GM19193 (cell line): Measurements from ENCODE around the gene PLAGL1.

Source experiments
- POLR2A ChIP-seq: IDR thresholded peaks from 4 replicates; pipeline ENCODE4 v1.6.1; 2011; ENCODE audit not compliant: insufficient read depth, insufficient read length; ENCODE audit errors: extremely low read depth

Gene PLAGL1

DNA sequence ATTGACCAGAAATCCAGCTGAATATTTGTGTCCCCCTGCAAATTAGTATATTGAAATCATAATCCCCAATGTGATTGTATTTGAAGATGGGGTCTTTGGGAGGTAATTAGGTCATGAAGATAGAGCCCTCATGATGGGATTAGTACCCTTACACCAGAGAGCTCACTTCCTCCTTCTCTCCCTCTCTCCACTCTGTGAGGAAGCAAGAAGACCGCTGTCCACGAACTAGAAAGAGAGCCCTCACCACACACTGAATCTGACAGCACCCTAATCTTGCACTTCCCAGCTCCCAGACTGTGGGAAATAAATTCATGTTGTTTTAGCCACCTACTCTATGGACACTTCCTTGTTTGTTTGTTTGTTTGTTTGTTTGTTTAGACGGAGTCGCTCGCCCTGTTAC, 11.9 kb upstream of the PLAGL1 start:
- TF ChIP-seq POLR2A = no peak

DNA sequence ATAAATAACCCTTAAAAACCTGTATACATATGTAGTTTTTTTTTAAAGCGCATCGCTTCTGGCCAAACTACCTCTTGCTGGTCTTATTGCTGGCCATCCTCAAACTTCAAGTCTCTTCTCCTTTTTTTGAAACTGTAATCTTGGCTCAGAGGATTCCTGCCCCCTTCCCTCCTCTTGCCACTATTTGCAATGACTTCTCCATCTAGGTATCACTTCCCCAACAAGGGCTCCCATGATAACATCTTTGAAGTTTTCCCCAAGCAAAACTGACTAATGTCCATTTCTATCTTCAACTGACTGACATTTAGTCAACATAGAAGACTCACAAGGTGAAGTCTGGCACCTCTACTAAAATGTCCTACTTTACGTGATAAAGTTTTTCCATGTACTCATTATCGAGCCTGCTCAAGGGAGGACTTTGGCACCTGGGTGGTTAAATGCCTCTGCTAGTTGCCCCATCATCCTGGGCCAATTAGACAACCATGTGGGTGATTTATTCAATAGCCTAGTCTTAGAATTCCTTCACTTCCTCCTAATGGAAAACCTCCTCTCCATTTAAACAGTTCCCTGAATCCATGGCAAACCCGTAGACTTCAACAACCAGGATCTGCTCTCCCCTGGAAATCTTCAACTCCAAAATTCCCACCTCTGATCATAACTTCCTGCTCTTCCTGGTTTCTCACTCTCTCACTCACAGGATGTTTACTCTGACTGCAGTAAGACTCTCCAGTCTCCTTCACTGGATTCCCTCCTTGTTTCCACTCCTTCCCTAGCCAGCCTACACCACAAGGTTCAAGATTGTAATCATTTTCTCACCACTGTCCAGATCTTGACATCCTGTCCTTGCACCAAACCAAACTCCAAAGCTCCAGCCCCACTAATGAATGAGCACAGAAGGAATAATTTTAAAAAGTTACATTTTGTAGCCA, 9.4 kb upstream of the PLAGL1 start:
- no peak for TF ChIP-seq POLR2A

DNA sequence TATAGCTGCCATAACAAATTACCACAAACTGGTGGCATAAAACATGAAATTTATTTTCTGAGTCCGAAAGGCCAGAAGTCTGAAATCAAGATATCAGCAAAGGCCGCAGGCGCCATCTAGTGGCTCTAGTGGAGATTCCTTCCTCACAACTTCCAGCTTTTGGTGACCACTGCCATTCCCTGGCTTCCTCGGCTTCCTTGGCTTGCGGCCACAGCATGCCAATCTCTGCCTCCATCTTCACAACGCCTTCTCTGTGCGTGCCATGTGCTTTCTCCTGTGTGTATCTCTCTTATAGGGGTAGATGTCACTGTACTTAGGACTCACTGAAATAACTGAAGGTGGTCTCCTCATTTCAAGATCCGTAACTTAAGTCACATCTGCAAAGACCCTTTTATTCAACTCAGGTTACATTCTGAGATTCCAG, 5.4 kb upstream of the PLAGL1 start:
- TF ChIP-seq POLR2A = no peak

DNA sequence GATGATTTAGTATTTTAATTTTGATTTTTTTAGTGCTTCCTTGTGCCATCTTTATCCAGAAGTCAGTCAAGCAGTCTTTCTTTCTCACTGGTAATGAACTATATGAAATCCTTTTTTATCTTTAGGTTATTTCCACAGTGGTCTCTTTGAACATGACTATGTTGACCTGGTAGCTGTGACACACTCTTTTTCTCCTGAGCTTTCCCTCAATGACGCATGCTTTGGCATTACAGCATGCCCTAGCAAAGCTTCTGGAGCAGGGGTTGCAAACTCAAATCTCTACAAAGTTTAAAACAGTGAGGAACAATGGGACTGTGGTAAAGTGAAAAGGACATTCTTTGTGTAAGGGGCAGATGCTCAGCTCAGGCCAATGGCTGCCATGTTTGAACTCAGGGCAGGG, 4.5 kb upstream of the PLAGL1 start:
- TF ChIP-seq POLR2A = no peak

DNA sequence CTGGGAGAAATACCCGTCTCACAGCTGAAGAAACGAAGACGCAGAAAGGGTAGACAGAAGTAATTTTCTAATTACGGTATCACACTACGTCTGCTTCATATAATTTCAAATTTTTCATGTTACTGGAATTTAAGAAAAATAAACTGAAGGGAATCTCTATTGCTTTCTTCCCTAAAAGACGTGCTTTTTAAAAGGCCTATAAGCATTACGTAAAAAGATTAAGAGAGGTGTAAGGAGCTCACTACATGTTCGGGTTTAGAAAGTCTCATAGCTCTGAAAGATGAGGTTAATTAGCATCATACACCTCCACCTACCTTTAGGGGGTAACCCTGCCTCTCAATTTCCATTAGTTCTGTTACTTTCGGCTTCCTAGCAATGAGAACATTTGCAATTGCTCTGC, 787 bp upstream of the PLAGL1 start:
- TF ChIP-seq POLR2A = no peak

DNA sequence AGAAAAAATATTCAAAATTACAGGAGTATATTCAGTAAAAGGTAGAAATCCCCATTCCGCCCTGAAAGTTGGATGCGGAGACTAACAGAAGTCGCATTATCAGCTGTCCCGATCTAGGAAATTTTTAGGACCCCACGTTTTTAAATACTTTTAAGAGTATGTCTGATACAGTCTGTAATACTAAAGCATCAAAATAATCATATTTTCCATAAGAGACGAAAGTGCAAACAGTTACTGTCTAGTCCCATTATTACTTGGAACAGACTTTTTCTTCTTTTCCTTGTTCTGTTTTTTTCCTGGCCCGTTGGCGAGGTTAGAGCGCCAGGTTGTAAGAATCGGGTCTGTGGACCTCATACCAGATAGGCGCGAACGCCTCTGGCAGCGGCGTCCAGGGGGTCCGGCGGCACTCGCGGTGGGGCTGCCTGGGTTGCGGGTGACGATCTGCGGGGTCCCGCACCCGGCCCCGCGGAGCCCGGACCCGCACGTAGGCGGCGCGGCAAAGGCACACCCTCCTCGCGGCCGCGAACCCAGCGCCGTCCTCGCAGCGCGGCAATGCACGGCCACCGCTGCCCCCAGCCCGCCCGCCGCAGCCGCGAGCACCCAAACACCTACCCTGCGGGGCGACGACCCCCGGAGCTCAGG, 460 bp downstream of the PLAGL1 start:
- no peak for TF ChIP-seq POLR2A

DNA sequence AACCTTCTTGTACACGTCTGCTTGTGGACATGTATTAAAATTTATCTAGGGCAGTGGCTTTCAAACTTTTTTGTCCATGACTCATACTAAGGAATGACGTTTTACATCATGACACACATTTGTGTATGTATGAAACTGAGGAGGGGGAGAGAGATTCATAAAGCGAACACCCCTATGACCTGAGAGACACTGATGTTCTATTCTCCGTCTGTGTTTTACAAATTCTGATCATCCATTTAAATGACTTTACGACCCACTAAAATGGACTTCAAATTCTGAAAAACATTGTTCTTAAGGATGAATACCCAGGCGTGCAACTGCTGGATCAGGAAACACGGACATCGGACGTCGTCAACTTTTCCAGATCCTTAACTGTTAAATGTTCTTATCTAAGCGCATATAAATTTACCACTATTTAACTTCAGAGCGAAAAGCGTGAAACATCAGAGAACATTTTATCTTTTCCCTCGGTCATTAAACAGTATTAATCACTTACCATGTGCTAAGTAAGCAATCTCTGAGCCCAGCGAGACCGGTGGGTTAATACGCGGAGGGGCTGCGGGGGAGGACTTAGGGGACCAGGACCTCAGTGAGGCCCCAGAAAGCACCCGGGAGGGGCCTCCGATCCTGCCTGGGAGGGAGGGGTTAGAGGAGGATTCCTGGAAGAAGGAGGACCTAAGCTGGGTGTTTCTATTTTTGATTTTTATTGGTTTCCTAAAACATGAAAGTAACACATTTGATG, 1.2 kb downstream of the PLAGL1 start:
- TF ChIP-seq POLR2A = no peak

DNA sequence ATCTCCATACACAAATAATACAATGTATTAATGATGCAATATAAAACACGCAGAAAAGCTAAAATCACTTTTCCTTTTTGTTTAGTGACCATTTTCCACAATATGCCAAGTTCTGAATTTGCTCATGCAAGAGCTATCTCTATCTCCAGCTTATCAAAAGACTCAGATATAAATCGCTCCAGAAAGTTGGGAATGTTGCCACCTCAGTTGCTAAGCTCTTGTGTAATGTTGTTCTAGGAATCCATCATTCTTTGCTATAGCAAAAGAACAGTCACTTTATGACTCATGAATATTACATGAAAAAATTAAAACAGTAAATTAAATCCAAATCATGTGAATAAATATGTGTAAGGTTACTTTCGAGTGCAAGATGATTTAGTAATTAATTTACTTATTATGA, 8.7 kb downstream of the PLAGL1 start:
- TF ChIP-seq POLR2A = no peak

DNA sequence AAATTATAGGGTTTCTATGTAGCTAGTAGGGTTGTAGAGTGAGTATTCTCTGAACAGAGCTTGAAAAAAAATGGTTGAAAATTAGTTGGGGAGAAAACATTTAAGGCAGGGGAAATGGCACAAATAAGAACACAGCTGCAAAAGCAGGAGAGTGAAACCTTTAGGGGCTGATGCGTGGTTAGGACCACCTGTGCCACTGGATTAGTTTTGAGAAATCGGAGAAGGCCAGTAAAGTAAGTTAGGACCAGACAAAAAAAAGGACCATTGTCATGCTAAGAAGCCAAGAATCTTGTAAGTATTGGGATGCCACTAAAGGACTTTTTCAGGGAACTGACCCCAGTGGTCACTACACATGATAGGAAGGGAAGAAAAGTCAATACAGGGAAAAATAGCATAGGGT, 9.4 kb downstream of the PLAGL1 start:
- TF ChIP-seq POLR2A = no peak

DNA sequence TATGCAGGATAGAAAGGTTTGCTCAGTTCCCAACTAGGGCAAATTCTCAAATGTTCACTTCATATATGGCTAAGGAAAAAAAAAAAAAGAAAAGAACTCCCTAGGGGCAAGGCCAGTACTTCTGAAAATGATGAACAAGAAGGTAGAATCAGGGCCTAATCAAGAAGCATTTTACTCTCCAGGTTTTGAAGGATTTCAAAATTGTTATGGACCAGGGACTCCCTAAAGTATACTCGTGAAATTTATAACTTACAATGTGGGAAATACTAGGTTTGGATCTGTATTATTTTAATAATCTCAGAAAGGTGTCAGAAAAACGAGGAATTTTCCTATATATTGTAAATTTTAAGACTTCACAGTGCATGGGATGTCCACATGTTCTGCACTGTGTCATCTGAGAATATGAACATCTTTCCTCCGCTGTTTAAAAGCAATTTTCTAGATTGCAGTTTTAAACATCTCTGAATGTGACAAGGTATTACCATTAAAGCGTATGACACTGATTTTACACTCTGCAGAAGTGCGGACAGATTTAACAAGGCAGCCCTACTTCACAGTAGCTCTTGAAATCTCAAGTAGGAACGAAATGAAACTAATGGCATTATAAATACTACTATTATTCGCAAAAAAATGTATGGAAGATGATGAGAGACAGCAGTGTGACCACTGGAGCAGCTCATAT, 14.0 kb downstream of the PLAGL1 start:
- TF ChIP-seq POLR2A = no peak

DNA sequence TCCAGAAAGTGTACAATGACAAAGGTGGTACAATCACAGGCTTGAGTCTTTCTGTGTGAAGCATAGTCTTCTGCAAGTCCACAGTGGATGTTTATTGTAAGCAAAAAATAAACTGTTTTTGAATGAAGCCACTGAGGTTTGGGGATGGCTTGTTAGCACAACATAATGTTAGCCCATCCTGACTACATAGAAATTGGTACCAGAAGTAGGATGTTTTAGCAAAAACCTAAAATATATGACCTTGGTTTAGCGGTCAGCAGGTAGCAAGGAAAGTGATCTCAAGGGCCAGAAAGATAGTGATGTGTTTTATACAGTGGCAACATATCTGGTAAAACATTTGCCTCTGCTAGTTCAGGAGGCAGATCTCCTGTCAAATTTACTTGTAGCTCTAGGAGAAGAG, 15.8 kb downstream of the PLAGL1 start:
- TF ChIP-seq POLR2A = no peak

DNA sequence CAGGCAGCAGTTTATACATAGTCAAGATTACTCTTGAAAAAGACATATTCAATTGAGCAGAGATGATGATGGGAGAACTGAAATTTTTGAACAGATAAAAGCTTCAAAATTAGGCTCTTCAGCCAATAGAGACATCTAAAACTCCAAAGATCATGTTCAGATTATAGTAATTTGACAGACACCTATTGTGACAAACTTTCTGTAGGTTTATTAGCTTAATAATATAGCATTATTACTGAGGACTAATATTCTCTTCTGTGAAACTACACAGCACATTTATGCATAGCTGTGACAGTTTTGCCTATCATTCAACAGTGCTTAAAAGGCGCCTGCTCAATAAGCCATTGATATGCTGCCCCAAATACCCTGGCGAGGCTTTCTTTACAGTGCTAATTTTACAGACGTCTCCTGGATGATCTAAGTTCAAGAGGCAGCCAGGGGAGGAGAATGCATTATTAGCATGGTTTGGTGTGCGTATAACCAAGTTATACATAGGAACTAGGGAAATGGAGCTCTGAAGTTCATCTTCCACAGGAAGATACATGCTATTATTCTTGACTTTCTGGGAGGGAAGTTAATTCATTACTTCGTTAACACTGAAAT, 21.5 kb downstream of the PLAGL1 start:
- TF ChIP-seq POLR2A = no peak

DNA sequence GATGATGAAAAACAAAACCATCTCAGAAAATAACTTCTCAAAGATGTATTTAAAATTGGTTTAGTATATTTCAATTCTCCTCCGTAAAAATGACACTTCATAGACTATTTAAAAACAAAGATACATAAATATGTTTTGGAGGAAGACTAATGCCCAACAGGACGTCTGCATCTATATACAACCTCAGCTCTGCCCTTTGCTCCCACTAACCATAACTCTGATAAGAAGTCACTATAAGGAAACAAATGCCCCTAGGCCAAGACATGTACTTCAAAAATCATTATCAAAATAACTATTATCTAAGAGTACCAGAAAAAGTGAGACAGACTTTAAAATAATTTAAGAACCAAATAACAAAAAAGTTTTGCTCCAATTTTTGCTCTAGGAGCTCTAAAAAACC, 23.4 kb downstream of the PLAGL1 start:
- no peak for TF ChIP-seq POLR2A

DNA sequence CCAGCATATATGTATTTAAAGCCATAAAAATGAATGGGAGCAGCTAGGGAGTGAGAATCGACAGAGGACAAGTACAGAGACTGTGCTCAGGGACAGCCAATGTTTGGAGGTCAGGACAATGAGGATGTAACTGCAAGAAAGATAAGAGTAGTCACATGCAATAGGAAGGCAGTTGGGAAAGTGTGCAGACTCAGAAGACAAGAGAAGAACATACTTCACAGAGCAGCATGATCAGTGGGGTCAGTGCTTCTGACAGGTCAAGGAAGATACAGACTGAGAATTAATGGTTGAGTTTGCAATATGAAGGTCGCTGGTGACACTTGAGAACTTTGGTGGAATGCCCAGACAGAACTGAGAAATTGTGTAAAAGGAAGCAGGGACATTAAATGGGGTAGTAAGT, 25.1 kb downstream of the PLAGL1 start:
- TF ChIP-seq POLR2A = no peak

DNA sequence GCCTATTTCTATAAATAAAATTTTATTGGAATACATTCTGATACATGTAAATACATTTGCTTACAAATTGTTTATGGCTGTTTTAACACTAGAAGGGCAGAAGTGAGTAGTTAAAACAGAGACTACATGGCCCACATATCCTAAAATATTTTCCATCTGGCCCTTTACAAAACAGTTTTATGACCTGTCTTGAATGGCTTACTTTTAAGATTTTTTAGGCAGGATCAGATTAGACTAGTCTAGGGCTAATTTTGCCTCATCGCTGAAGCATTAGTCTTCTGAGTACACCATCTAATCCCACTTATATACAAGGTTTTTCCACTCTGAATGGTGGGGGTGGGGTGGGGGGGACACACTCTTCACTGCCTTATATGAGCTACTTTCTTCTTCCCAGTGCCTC, 27.1 kb downstream of the PLAGL1 start:
- TF ChIP-seq POLR2A = no peak

DNA sequence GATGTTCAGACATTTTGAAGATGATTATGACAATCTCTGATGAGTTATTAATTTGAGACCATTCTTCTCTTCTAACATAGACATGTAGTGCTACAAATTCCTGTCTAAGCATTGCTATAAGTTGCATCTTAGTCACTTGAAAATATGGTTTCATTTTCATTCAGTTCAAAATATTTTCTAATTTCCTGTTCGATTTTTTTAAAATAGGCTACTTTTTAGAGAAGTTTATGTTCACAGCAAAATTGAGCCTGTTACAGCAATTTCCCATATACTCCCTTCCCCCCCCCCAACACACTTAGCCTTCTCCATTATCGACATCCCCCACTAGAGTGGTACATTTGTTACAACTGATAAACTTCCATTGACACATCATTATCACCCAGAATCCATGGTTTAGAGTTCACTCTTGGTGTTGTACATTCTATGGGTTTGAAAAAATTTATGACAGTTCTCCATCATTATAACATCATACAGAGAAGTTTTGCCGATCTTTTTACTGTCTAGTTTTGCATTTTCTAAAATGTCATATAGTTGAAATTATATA, 31.2 kb downstream of the PLAGL1 start:
- TF ChIP-seq POLR2A = no peak
